Esophagus muscularis mucosa (tissue), 4 donors: ENCODE results near the gene THOC6.

Source experiments
- CTCF ChIP-seq, 3 experiments: fragments of 200-600 bp in 2 of 3; fragments of 450-650 bp in 1 of 3; sonication (generic) in 2 of 3; IDR thresholded peaks; one replicate each; pipeline ENCODE4 v1.5.1; 2017 to 2019; ENCODE audit warnings: antibody characterized with exemption in 3 of 3, mild to moderate bottlenecking in 2 of 3, moderate library complexity in 1 of 3
- EP300 ChIP-seq: sonication (generic); formaldehyde crosslinking; IDR thresholded peaks from one replicate; pipeline ENCODE4 v1.6.1; 2017; ENCODE audit warnings: antibody characterized with exemption
- POLR2A ChIP-seq: fragments of 450-650 bp; IDR thresholded peaks from one replicate; pipeline ENCODE4 v1.6.1; 2017; ENCODE audit warnings: antibody characterized with exemption, moderate library complexity, mild to moderate bottlenecking, low read depth
- POLR2AphosphoS5 ChIP-seq, 2 donors: sonication (generic); formaldehyde crosslinking; IDR thresholded peaks; one replicate each; pipeline ENCODE4 v1.6.1; 2017; ENCODE audit warnings: antibody characterized with exemption in 2 of 2

- TF ChIP-seq POLR2A: no peak
- no peak for TF ChIP-seq EP300
- TF ChIP-seq CTCF (IDR thresholded peaks at IDR 0.05): no peak
- no peak for TF ChIP-seq POLR2AphosphoS5 (IDR thresholded peaks at IDR 0.05)
These were observed 2.2 kb downstream of the THOC6 start for GRCh38 chr16:3026003-3026378.
